Muscle of leg (tissue), 11 donors: ENCODE data around the gene RPL18. TPM values are rescaled to one million over a fixed set of nuclear protein-coding genes. Genes with fewer than 3 reads are reported as not detected.
"Not testable (repeated sequence)": the region's sequence is repeated elsewhere in the genome, so short reads cannot be mapped to it uniquely, and the experiment has no call there.

Source experiments
- DNase-seq: peaks from one replicate; pipeline ENCODE4 v3.0.0; 2013
- H3K27ac ChIP-seq: one replicate; pipeline ENCODE4 v1.5.1; 2013; ENCODE audit warnings: mild to moderate bottlenecking, low read length, control low read depth
- H3K27me3 ChIP-seq: one replicate; pipeline ENCODE4 v1.6.1; 2013; ENCODE audit warnings: low read length; ENCODE audit not compliant: control insufficient read depth, insufficient read depth
- H3K36me3 ChIP-seq: one replicate; pipeline ENCODE4 v1.6.1; 2013; ENCODE audit warnings: low read length; ENCODE audit not compliant: control insufficient read depth, insufficient read depth
- H3K4me1 ChIP-seq: one replicate; pipeline ENCODE4 v1.6.1; 2013; ENCODE audit warnings: low read length; ENCODE audit not compliant: control insufficient read depth, insufficient read depth
- H3K4me3 ChIP-seq: one replicate; pipeline ENCODE4 v1.5.1; 2013; ENCODE audit warnings: low read length, control low read depth
- H3K9me3 ChIP-seq: replicated peaks from 2 replicates; pipeline ENCODE4 v1.6.1; 2013; ENCODE audit warnings: low read depth, low read length; ENCODE audit not compliant: control insufficient read depth
- WGBS: methylation state at CpG from one replicate; pipeline ENCODE4 v1.1.5; 2013; ENCODE audit warnings: missing lambda C conversion rate; ENCODE audit not compliant: insufficient coverage; 5-methylcytosine and 5-hydroxymethylcytosine counted together
- polyA plus RNA-seq, 8 donors: library from polyadenylated mRNA; unstranded; fragments of 120-200 nt; gene quantifications; one replicate each; pipeline versions ENCODE4 v1.2.1 to v1.2.3, GENCODE V29; 2013; ENCODE audit warnings: inconsistent platforms in 1 of 8, low replicate concordance in 1 of 8; ENCODE audit not compliant: insufficient read length in 8 of 8, insufficient read depth in 1 of 8
- total RNA-seq: library from RNA; stranded (reverse); fragments of 120-200 nt; gene quantifications from one replicate; pipeline ENCODE4 v1.2.4, GENCODE V29; 2013

RPL18 gene
- total and polyA plus RNA-seq, 9 donors, result 1,793 to 2,914 (median 1,904) TPM

DNA sequence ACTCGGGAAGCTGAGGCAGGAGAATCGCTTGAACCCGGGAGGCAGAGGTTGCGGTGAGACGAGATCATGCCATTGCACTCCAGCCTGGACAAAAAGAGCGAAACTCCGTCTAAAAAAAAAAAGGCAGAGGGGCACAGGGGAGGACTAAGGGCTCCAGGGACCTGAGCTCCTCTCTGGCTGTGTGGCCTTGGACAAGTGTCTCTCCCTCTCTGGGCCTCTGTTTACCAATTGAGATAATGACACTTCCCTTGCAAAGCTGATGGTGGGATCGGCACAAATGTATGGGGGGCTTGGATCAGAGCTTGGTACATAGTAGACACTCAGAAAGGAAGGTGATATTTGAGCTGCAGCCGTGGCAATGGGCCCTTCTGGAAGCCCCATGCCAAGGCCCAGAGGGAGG, 23.8 kb downstream of the RPL18 start:
- no peak overlapping the region for H3K27ac ChIP-seq
- DNase-seq, result no peak
- H3K27me3 ChIP-seq, result peaks cover 7% of the 10 kb centered on the region
- no peaks in the 10 kb centered on the region for H3K36me3 ChIP-seq
- no peaks in the 10 kb centered on the region for H3K4me1 ChIP-seq
- no peak overlapping the region for H3K4me3 ChIP-seq
- 91% methylated on average over 9 of the region's 9 CpGs for WGBS
- H3K9me3 ChIP-seq, result no peaks in the 10 kb centered on the region

DNA sequence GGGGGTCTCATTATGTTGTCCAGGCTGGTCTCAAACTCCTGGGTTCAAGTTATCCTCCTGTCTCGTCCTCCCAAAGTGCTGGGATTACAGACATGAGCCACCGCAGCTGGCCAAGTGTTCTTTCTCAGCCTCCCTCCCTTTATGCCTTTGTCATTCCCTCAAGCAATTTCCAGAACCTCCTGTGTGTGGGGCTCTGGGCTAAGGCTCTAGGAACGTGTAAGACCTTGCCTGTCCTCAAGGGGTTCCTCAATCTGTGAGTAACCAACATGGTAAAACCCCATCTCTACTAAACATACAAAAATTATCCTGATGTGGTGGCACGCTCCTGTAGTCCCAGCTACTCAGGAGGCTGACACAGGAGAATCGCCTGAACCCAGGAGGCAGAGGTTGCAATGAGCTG, 28.0 kb downstream of the RPL18 start:
- H3K4me3 ChIP-seq, result no peak overlapping the region
- WGBS, result 90% methylated on average over 2 of the region's 5 CpGs
- no peak overlapping the region for H3K27ac ChIP-seq
- H3K27me3 ChIP-seq, result peaks cover 9% of the 10 kb centered on the region
- H3K36me3 ChIP-seq, result no peaks in the 10 kb centered on the region
- DNase-seq, result no peak
- H3K9me3 ChIP-seq, result no peaks in the 10 kb centered on the region
- H3K4me1 ChIP-seq, result peaks cover 6% of the 10 kb centered on the region

DNA sequence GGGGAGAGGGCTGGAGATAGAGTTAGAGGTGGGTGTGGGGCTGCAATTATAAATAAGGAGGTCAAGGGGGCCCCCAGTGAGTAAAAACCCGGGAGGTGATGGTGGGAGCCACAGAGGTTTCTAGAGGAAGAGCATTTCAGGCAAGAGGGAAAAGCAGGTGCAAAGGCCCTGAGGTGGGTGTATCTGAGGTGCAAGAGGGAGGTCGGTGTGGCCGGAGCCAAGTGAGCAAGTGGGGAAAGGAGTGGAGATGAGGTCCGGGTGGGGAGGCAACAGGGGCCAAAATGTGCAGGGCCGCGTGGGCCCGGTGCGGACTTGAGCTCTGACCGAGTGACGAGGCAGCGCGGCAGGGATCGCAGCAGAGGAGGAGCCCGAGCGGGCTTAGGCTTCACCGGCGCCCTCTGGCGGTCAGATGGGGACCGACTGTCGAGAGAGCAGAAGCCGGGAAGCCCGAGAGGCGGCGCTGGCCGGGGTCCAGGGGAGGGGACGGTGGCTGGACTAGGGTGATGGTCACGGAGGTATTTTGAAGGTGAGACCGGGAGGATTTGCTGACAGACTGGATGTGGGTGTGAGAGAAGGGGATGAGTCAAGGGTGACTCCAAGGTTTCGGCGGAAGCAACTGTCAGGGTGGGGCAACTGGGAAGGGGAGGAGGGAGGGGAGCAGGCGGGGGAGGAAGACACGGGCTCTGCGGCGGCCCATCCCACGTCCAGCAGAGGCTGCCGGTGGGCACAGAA, 30.1 kb downstream of the RPL18 start:
- WGBS, result 4% methylated on average over 36 of the region's 36 CpGs
- Histone ChIP-seq H3K9me3 (no peaks in the 10 kb centered on the region), H3K36me3 (no peaks in the 10 kb centered on the region), H3K4me1 (peaks cover 12% of the 10 kb centered on the region), H3K27me3 (peaks cover 9% of the 10 kb centered on the region), H3K27ac (no peak overlapping the region), H3K4me3 (peak overlapping the region; percentile 26)
- DNase-seq, result peak; percentile 90

DNA sequence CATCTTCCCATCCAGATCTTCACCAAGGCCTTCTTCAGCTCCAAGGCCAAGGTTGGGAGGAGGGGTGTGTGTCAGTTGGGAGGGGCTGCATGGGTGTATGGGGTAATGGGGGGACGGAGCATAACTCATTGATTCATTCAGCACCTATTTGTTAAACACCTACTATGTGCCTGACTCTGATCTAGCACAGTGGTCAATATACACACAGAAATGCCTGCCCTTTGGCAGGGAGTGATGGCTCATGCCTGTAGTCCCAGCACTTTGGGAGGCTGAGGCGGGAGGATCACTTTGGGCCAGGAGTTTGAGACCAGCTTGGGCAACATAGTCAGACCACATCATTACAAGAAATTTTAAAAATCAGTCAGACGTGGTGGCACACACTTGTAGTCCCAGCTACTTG, 31.6 kb downstream of the RPL18 start:
- H3K36me3 ChIP-seq, result no peaks in the 10 kb centered on the region
- H3K4me1 ChIP-seq, result peaks cover 12% of the 10 kb centered on the region
- no peak overlapping the region for H3K4me3 ChIP-seq
- no peaks in the 10 kb centered on the region for H3K9me3 ChIP-seq
- no peak overlapping the region for H3K27ac ChIP-seq
- no peak for DNase-seq
- no CpG with 5 or more reads among the region's 3 CpGs for WGBS
- H3K27me3 ChIP-seq, result peaks cover 9% of the 10 kb centered on the region

DNA sequence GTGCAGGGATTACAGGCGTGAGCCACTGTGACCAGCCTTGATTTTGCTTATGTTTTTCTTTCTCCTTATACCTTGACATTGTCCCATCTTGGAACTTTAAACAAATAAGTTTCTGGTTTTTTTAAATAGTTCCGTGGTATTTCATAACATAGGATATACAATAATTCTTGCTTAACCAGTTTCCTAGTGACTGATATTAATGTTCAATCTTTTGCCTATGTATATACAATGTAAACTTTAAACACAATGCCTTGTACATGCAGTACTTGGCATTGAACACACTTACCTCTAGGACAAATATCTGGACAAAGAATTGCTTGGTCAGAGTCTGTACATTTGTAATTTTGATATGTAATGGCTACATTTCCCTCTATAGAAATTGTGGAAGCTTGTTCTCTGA, 36.8 kb downstream of the RPL18 start:
- peaks cover 6% of the 10 kb centered on the region for H3K4me1 ChIP-seq
- no peak for DNase-seq
- H3K36me3 ChIP-seq, result no peaks in the 10 kb centered on the region
- whole genome bisulfite sequencing, result no CpG with 5 or more reads among the region's 2 CpGs
- H3K27ac ChIP-seq, result no peak overlapping the region
- no peaks in the 10 kb centered on the region for H3K9me3 ChIP-seq
- no peak overlapping the region for H3K4me3 ChIP-seq
- peaks cover 2% of the 10 kb centered on the region for H3K27me3 ChIP-seq

DNA sequence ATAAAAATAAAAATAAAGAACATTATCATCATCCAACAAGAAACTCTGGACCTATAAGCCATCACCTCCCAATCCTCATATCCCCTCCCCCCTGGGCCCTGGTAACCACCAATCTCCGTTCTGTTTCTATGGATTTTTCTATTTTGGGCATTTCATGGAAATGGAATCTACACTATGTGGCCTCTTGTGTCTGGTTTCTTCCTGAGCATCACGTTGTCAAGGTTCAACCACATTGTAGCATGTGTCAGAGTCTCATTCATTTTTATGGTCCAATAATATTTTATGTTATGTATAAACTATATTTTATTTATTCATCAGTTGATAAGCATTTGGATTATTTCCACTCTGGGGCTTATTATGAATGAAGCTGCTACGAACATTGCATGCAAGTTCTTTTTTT, 40.1 kb downstream of the RPL18 start:
- no peaks in the 10 kb centered on the region for H3K27me3 ChIP-seq
- H3K4me1 ChIP-seq, result peaks cover under 1% of the 10 kb centered on the region
- H3K9me3 ChIP-seq, result no peaks in the 10 kb centered on the region
- WGBS, result no CpG with 5 or more reads among the region's 3 CpGs
- H3K36me3 ChIP-seq, result no peaks in the 10 kb centered on the region
- no peak overlapping the region for H3K4me3 ChIP-seq
- no peak for DNase-seq
- no peak overlapping the region for H3K27ac ChIP-seq

DNA sequence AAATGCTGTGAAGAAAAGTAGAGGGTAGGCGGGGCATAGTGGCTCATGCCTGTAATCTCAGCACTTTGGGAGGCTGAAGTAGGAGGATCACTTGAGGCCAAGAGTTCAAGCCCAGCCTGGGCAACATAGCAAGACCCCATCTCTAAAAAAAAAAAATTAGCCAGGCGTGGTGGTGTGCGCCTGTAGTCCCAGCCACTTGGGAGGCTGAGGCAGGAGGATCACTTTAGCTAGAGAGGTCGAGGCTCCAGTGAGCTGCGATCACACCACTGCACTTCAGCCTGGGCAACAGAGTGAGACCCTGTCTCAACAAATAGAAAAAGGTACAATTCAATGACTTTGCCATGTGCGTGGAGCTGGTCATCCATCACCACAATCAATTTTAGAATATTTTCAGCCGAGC, 41.1 kb downstream of the RPL18 start:
- H3K36me3 ChIP-seq, H3K4me3 ChIP-seq, H3K9me3 ChIP-seq, DNase-seq, H3K27me3 ChIP-seq, H3K27ac ChIP-seq, H3K4me1 ChIP-seq: not testable (repeated sequence)
- 79% methylated on average over 3 of the region's 7 CpGs for WGBS

DNA sequence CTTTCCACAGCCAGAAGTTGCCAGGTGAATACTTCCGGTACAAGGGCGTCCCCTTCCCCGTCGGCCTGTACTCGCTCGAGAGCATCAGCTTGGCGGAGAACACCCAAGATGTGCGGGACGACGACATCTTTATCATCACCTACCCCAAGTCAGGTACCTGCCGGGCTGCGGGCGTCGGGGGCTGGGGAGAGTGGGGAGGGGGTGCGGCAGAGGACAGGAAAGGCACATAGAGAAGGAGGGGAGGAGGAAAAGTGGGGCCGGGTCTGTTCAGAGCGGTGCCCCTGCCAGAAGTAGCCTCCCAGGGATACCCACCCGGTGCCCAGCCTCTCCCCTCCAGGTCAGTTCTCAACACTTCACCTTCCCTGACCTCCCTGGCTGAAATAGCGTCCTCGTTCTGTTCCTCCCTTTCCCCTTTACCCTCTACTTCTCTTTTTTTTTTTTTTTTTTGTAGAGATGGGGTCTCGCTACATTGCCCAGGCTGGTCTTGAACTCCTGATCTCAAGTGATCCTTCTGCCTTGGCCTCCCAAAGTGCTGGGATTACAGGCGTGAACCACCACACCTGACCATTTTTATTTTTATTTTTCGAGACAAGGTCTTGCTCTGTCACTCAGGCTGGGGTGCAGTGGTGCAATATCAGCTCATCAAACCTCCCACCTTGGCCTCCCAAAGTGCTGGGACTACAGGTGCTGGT, 42.9 kb downstream of the RPL18 start:
- no peaks in the 10 kb centered on the region for H3K9me3 ChIP-seq
- H3K27me3 ChIP-seq, result no peaks in the 10 kb centered on the region
- WGBS, result 92% methylated on average over 3 of the region's 23 CpGs
- no peaks in the 10 kb centered on the region for H3K4me1 ChIP-seq
- no peak for DNase-seq
- H3K4me3 ChIP-seq, result no peak overlapping the region
- H3K27ac ChIP-seq, result no peak overlapping the region
- H3K36me3 ChIP-seq, result no peaks in the 10 kb centered on the region

DNA sequence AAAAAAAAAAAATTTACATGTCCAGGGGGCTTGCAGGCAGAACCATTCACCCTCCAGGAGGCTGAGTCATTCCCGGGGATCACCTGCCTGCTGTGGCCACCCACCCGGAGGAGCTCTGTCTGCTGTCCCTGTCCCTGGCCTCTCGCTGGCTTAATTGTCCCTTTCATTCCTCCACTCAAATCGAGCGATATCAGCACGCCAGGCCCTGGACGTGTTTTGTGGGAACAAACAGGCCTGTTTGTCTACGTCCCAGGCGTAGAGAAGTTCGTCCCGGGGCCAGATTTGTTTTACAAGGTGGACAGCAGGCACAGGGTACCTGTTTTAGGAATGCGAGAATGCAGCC, 45.8 kb downstream of the RPL18 start:
- DNase-seq, result no peak
- 55% methylated on average over 11 of the region's 12 CpGs for WGBS
- H3K4me3 ChIP-seq, result no peak overlapping the region
- H3K4me1 ChIP-seq, result peaks cover 7% of the 10 kb centered on the region
- H3K36me3 ChIP-seq, result no peaks in the 10 kb centered on the region
- no peak overlapping the region for H3K27ac ChIP-seq
- H3K27me3 ChIP-seq, result peaks cover 4% of the 10 kb centered on the region
- H3K9me3 ChIP-seq, result no peaks in the 10 kb centered on the region

DNA sequence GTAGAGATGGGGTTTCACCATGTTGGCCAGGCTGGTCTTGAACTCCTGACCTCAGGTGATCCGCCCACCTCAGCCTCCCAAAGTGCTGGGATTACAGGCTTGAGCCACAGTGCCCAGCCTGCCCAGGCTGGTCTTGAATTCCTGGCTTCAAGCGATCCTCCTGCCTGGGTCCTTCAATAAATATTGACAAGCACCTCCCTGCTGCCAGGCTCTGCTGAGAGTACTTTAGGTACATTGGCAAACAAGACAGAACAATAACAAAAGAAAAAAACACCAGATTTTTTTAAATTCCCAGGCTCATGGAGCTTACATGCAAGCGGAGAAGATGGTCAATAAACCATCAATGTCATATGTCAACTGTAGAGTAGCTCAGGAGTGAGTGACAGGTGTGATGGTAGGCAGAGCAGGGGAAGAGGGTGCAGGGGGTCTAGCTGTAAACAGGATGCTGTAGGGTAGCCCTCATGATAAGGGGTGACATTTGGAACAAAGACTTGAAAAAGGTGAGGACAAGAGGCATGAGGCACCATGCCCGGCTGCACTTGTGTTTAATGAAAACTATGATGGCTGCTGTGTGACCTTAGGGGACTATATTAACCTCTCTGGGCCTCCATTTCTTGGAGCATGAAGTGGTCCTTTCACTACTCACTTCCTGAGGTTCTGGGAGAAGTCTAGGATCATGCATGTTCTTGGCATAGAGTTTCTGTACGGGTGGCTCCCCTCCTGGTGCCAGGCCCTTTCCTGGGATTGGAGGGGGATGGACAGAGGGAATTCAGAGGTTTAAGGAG, 47.4 kb downstream of the RPL18 start:
- peaks cover 4% of the 10 kb centered on the region for H3K27me3 ChIP-seq
- no peak for DNase-seq
- H3K4me3 ChIP-seq, result no peak overlapping the region
- no peak overlapping the region for H3K27ac ChIP-seq
- peaks cover 10% of the 10 kb centered on the region for H3K4me1 ChIP-seq
- H3K36me3 ChIP-seq, result no peaks in the 10 kb centered on the region
- H3K9me3 ChIP-seq, result no peaks in the 10 kb centered on the region
- WGBS, result 90% methylated on average over 2 of the region's 5 CpGs
